ENCODE results near the gene IQGAP3. TPM values are rescaled to one million over a fixed set of nuclear protein-coding genes. Genes with fewer than 3 reads are reported as not detected.
A peak's percentile ranks its signal among the peaks of the same experiment; 100 is the strongest.

Gene IQGAP3
- total RNA-seq, 2 experiments from 2014 or later, result not detected

DNA sequence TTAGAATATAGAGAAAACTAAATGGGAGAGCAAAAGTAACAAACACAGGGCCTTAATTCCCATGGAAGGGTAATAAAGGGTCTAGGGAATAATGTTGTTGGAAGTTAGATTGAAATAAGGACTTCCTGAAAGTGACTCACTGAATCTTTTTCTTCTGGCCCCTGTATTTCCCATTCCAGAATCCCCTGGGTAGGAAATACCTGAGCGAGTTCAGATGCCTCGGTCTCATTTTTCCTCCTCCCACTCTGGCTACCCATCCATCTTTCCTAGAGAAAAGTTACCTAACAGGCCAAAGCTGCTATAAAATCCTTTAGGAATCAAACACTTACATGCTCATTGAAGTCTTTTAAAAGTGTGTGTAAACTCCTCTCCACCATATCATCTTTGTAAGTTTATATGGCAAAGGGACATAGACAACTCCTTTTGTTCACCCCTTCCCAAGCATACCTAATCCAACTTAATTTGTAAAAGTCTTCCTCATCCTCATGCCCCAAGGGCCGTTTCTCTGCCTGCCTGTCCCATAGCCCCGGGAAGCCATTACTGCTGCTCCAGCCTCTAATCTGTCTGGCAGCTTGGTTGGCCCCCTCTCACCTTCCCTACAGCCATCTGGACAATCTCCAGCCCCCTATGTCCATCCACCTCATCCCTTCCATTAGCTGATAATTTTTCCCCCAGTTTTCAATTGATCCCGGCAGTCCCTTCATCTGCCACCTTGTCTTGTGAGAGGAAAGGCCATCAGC, 68.5 kb downstream of the IQGAP3 start:
- no peaks in the 10 kb centered on the region for H3K27me3 ChIP-seq (ENCODE audit: control insufficient read depth in 1 of 2, insufficient read depth in 2 of 2, low read length in 2 of 2)
- H3K4me3 ChIP-seq (ENCODE audit: low read length), result peak overlapping the region; percentile 46
- H3K36me3 Mint-ChIP-seq (ENCODE audit: low read depth), result peaks cover 8% of the 10 kb centered on the region
- peak overlapping the region; percentile 97 for H3K27ac Mint-ChIP-seq
- no peak for DNase-seq
- H3K9me3 Mint-ChIP-seq, result no peaks in the 10 kb centered on the region
- no peaks in the 10 kb centered on the region for H3K36me3 ChIP-seq (ENCODE audit: insufficient read depth, low read length)
- peaks cover 79% of the 10 kb centered on the region for H3K4me1 Mint-ChIP-seq (ENCODE audit: low read depth)
- ChIA-PET CTCF (interaction anchor here (1.3 to 5.8 kb wide), 4 partner anchors 23 to 118 kb away, joined by 6 to 77 read pairs (median 8); no protein-coding TSS in a partner anchor), POLR2A (interaction anchor here (0.9 to 6.3 kb wide), 14 partner anchors 9 to 291 kb away, joined by 3 to 121 read pairs (median 10); partner anchors contain the start of genes IQGAP3, NAXE and PMF1)
- H3K27me3 Mint-ChIP-seq, result no peaks in the 10 kb centered on the region
- peak overlapping the region; percentile 87 for H3K4me3 Mint-ChIP-seq
- intact Hi-C loops (cut with DNase I, micrococcal nuclease), result loop anchor here (5.0 to 10.0 kb wide), 3 partner anchors 78 to 261 kb away; partner anchors contain the start of genes ISG20L2 (in 1 of the 2), METTL25B (in 1 of the 2) and PRCC (in 1 of the 2)
- H3K27ac ChIP-seq (ENCODE audit: low read depth in 1 of 2, low read length in 2 of 2), result peak overlapping the region; percentile 96
- TF ChIP-seq, protein P1, sequence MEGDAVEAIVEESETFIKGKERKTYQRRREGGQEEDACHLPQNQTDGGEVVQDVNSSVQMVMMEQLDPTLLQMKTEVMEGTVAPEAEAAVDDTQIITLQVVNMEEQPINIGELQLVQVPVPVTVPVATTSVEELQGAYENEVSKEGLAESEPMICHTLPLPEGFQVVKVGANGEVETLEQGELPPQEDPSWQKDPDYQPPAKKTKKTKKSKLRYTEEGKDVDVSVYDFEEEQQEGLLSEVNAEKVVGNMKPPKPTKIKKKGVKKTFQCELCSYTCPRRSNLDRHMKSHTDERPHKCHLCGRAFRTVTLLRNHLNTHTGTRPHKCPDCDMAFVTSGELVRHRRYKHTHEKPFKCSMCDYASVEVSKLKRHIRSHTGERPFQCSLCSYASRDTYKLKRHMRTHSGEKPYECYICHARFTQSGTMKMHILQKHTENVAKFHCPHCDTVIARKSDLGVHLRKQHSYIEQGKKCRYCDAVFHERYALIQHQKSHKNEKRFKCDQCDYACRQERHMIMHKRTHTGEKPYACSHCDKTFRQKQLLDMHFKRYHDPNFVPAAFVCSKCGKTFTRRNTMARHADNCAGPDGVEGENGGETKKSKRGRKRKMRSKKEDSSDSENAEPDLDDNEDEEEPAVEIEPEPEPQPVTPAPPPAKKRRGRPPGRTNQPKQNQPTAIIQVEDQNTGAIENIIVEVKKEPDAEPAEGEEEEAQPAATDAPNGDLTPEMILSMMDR (IDR thresholded peaks at IDR 0.05), result no peak
- no peaks in the 10 kb centered on the region for H3K9me3 ChIP-seq (ENCODE audit: control insufficient read depth in 1 of 2, insufficient read depth in 1 of 2, low read length in 2 of 2)
- H3K4me1 ChIP-seq (ENCODE audit: insufficient read depth, low read length), result peaks cover 73% of the 10 kb centered on the region
- ATAC-seq (ENCODE audit: poor library complexity), result no peak

DNA sequence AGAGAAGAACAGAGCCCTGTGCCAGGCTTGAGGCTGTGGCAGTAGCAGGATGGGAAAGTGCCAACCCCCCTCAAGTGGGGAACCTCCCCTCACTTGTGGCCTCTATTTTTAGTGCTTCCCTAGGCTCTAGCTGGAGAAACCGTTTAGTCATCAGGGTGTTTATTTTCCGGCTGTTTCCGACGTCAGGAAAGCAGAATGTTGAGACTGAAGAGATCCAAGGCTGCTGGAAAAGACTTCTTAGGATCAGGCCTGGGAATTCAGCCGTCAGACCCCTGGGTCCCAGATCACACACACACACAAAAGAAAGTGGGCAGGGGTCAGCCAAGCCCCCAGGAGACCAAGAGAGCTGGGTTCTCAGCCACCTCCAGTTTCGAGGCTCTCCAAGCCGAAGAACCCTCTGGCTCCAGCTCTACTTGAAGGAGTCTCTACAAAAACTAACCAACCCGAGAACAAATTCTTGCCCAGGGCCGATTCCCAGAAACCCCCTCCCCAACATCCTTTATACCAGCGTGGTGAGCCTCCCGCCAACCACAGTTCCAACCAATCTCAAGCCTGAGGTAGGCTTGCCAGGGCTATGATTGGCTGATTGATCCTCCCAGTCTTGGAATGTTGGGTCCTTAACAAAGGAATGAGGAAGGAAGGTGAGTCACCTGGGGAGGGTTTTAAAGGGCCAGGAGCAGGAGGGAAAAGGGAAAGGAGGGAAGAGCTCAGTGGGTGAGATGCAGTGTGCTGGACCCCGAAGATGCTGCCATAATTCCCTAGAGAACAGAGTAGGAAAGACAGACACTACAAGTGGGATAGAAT, 69.3 kb downstream of the IQGAP3 start:
- DNase-seq (peak in 1 of 14 experiments; percentile 44), ATAC-seq (ENCODE audit: poor library complexity) (no peak)
- Mint-ChIP-seq H3K27me3 (no peaks in the 10 kb centered on the region), H3K4me3 (peak overlapping the region; percentile 94), H3K36me3 (ENCODE audit: low read depth) (peaks cover 10% of the 10 kb centered on the region), H3K27ac (peak overlapping the region; percentile 97), H3K4me1 (ENCODE audit: low read depth) (peaks cover 79% of the 10 kb centered on the region), H3K9me3 (no peaks in the 10 kb centered on the region)
- Histone ChIP-seq H3K27me3 (ENCODE audit: control insufficient read depth in 1 of 2, insufficient read depth in 2 of 2, low read length in 2 of 2) (no peaks in the 10 kb centered on the region), H3K4me1 (ENCODE audit: insufficient read depth, low read length) (peaks cover 73% of the 10 kb centered on the region), H3K4me3 (ENCODE audit: low read length) (no peak overlapping the region), H3K36me3 (ENCODE audit: insufficient read depth, low read length) (no peaks in the 10 kb centered on the region), H3K27ac (ENCODE audit: low read depth in 1 of 2, low read length in 2 of 2) (peak overlapping the region; percentile 96), H3K9me3 (ENCODE audit: control insufficient read depth in 1 of 2, insufficient read depth in 1 of 2, low read length in 2 of 2) (no peaks in the 10 kb centered on the region)
- TF ChIP-seq, protein P1 (IDR thresholded peaks at IDR 0.05), result no peak
- ChIA-PET CTCF (interaction anchor here (0.6 to 5.8 kb wide), 4 partner anchors 22 to 118 kb away, joined by 3 to 77 read pairs (median 16); no protein-coding TSS in a partner anchor), POLR2A (interaction anchor here (1.7 to 6.3 kb wide), 6 partner anchors 12 to 203 kb away, joined by 4 to 145 read pairs (median 62); partner anchors contain the start of gene NAXE)
- intact Hi-C loops (cut with DNase I, micrococcal nuclease), result loop anchor here (5.0 to 10.0 kb wide), 3 partner anchors 79 to 262 kb away; partner anchors contain the start of genes ISG20L2 (in 1 of the 2), METTL25B (in 1 of the 2) and PRCC (in 1 of the 2)

DNA sequence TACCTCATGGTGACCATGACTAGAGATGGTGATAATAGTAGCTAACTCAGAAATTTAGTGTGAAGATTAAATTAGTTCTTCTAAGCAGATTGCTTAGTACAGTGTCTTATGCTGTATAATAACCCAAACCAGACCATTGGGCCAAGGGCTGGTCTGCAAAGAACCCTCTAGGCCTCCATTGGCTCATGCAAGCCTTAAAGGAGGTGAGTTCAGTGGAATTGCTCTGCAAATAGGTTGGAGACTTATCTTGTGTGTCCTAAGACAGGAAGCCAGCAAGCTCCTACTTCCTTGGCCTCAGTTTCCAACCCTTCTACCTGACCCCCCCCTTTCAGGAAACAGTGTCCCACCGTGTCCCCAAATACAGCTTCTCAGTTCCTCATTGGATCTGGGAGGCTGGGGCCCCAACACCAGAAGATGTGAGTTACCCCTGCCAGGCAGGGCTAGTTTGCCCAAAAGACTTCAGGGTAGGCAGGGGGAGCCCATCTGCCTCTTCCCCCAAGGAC, 69.9 kb downstream of the IQGAP3 start:
- H3K36me3 ChIP-seq (ENCODE audit: insufficient read depth, low read length), result no peaks in the 10 kb centered on the region
- no peaks in the 10 kb centered on the region for H3K9me3 ChIP-seq (ENCODE audit: control insufficient read depth in 1 of 2, insufficient read depth in 1 of 2, low read length in 2 of 2)
- DNase-seq, result no peak
- ChIA-PET POLR2A (interaction anchor here (0.7 to 6.3 kb wide), 10 partner anchors 12 to 249 kb away, joined by 3 to 145 read pairs (median 34); partner anchors contain the start of genes HDGF and NAXE), CTCF (interaction anchor here (0.6 to 5.8 kb wide), 6 partner anchors 11 to 117 kb away, joined by 3 to 77 read pairs (median 12); no protein-coding TSS in a partner anchor)
- intact Hi-C loops (cut with DNase I, micrococcal nuclease), result loop anchor here (5.0 to 10.0 kb wide), 3 partner anchors 80 to 262 kb away; partner anchors contain the start of genes ISG20L2 (in 1 of the 2), METTL25B (in 1 of the 2) and PRCC (in 1 of the 2)
- no peak for ATAC-seq (ENCODE audit: poor library complexity)
- H3K27me3 ChIP-seq (ENCODE audit: control insufficient read depth in 1 of 2, insufficient read depth in 2 of 2, low read length in 2 of 2), result no peaks in the 10 kb centered on the region
- peaks cover 79% of the 10 kb centered on the region for H3K4me1 Mint-ChIP-seq (ENCODE audit: low read depth)
- peaks cover 13% of the 10 kb centered on the region for H3K36me3 Mint-ChIP-seq (ENCODE audit: low read depth)
- no peaks in the 10 kb centered on the region for H3K27me3 Mint-ChIP-seq
- peak overlapping the region; percentile 96 for H3K27ac ChIP-seq (ENCODE audit: low read depth in 1 of 2, low read length in 2 of 2)
- H3K4me1 ChIP-seq (ENCODE audit: insufficient read depth, low read length), result peaks cover 75% of the 10 kb centered on the region
- H3K9me3 Mint-ChIP-seq, result no peaks in the 10 kb centered on the region
- TF ChIP-seq, protein P1 (IDR thresholded peaks at IDR 0.05), result no peak
- peak overlapping the region; percentile 94 for H3K4me3 Mint-ChIP-seq
- no peak overlapping the region for H3K4me3 ChIP-seq (ENCODE audit: low read length)
- H3K27ac Mint-ChIP-seq, result peak overlapping the region; percentile 97

Measured in CD4-positive, alpha-beta T cell (primary cell).